HG03558 (cell line): ENCODE results near the gene NTF3.

Experiments used
- ATAC-seq: cut with Tn5 transposase; IDR thresholded peaks from one replicate; pipeline ENCODE4 v1.9.1; 2021; ENCODE audit warnings: moderate number of reproducible peaks; ENCODE audit not compliant: unreplicated experiment; ENCODE audit errors: extremely low read depth

Gene NTF3

GRCh38 chr12:5484426-5484825, 52.5 kb downstream of the NTF3 start:
- no peak for ATAC-seq

GRCh38 chr12:5485454-5485853, 53.5 kb downstream of the NTF3 start:
- no peak for ATAC-seq

GRCh38 chr12:5487076-5487475, 55.2 kb downstream of the NTF3 start:
- ATAC-seq, result no peak

GRCh38 chr12:5487948-5488625, 56.2 kb downstream of the NTF3 start:
- ATAC-seq, result no peak

GRCh38 chr12:5488626-5488955, 56.7 kb downstream of the NTF3 start:
- ATAC-seq, result no peak

- no peak for ATAC-seq
Measured at GRCh38 chr12:5489017-5489416, 57.1 kb downstream of the NTF3 start.

- no peak for ATAC-seq
Measured at GRCh38 chr12:5489760-5490406, 58.0 kb downstream of the NTF3 start.

GRCh38 chr12:5492562-5492961, 60.7 kb downstream of the NTF3 start:
- no peak for ATAC-seq

GRCh38 chr12:5493018-5493417, 61.1 kb downstream of the NTF3 start:
- ATAC-seq, result no peak

- ATAC-seq, result no peak
Measured at GRCh38 chr12:5494343-5494742, 62.4 kb downstream of the NTF3 start.

- ATAC-seq, result no peak
Measured at GRCh38 chr12:5497329-5498053, 65.6 kb downstream of the NTF3 start.

GRCh38 chr12:5498076-5498475, 66.2 kb downstream of the NTF3 start:
- no peak for ATAC-seq

GRCh38 chr12:5498806-5499205, 66.9 kb downstream of the NTF3 start:
- ATAC-seq, result no peak

GRCh38 chr12:5499566-5500330, 67.8 kb downstream of the NTF3 start:
- no peak for ATAC-seq

GRCh38 chr12:5500331-5500659, 68.4 kb downstream of the NTF3 start:
- no peak for ATAC-seq

GRCh38 chr12:5503774-5504173, 71.9 kb downstream of the NTF3 start:
- no peak for ATAC-seq

- no peak for ATAC-seq
Measured at GRCh38 chr12:5505116-5505515, 73.2 kb downstream of the NTF3 start.

GRCh38 chr12:5505751-5506150, 73.8 kb downstream of the NTF3 start:
- ATAC-seq, result no peak

GRCh38 chr12:5506295-5506694, 74.4 kb downstream of the NTF3 start:
- no peak for ATAC-seq

GRCh38 chr12:5506821-5507231, 74.9 kb downstream of the NTF3 start:
- no peak for ATAC-seq

GRCh38 chr12:5507401-5507935, 75.6 kb downstream of the NTF3 start:
- ATAC-seq, result no peak
